Mammary epithelial cell (primary cell): Measurements from ENCODE around the gene ARNT2.

Source experiments
- EZH2 ChIP-seq: IDR thresholded peaks from 2 replicates; pipeline ENCODE4 v1.6.1; 2012; ENCODE audit warnings: low read length, inconsistent platforms, borderline replicate concordance
- TF ChIP-seq, protein P1 (sequence below), 2 donors: IDR thresholded peaks in 1 of 2; conservative IDR thresholded peaks in 1 of 2; 2 replicates each; pipeline ENCODE4 v1.5.1; 2011 to 2012; ENCODE audit warnings: inconsistent platforms in 2 of 2, low read length in 2 of 2, mild to moderate bottlenecking in 2 of 2, control low read depth in 1 of 2, low read depth in 1 of 2; ENCODE audit not compliant: insufficient read depth in 1 of 2; ENCODE audit errors: extremely low read depth in 1 of 2

DNA sequence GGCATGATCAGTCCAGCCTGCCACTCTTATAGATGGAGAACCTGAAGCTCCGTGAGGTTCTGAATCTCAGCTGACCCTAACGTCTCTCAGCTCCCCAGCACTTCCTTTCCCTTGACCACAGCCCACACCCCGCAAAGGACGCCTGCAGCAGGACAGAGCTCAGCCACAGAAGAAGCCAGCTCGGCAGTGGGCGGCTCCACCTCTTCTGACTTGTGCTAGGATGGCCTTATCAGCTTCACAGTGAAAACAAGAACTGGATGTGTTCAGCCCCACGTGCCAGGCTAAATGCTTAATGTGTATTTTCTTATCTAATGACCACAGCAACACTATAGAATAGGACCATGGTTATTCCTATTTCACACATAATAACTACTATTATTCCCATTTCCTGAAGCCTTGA is 127.6 kb downstream of the ARNT2 start:
- TF ChIP-seq, protein P1, sequence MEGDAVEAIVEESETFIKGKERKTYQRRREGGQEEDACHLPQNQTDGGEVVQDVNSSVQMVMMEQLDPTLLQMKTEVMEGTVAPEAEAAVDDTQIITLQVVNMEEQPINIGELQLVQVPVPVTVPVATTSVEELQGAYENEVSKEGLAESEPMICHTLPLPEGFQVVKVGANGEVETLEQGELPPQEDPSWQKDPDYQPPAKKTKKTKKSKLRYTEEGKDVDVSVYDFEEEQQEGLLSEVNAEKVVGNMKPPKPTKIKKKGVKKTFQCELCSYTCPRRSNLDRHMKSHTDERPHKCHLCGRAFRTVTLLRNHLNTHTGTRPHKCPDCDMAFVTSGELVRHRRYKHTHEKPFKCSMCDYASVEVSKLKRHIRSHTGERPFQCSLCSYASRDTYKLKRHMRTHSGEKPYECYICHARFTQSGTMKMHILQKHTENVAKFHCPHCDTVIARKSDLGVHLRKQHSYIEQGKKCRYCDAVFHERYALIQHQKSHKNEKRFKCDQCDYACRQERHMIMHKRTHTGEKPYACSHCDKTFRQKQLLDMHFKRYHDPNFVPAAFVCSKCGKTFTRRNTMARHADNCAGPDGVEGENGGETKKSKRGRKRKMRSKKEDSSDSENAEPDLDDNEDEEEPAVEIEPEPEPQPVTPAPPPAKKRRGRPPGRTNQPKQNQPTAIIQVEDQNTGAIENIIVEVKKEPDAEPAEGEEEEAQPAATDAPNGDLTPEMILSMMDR (conservative IDR thresholded peaks at IDR 0.05 in 1 of 2, IDR thresholded peaks at IDR 0.05 in 1 of 2; ENCODE audit: extremely low read depth in 1 of 2, insufficient read depth in 1 of 2, low read depth in 1 of 2, low read length in 2 of 2), result no peak
- TF ChIP-seq EZH2, result no peak
